Measurements from ENCODE around the gene TXNDC8. TPM values are rescaled to one million over a fixed set of nuclear protein-coding genes. Genes with fewer than 3 reads are reported as not detected.
"Not testable (repeated sequence)": the region's sequence is repeated elsewhere in the genome, so short reads cannot be mapped to it uniquely, and the experiment has no call there.

Gene TXNDC8
- total RNA-seq, 2 donors from 2014 or later, result not detected

DNA sequence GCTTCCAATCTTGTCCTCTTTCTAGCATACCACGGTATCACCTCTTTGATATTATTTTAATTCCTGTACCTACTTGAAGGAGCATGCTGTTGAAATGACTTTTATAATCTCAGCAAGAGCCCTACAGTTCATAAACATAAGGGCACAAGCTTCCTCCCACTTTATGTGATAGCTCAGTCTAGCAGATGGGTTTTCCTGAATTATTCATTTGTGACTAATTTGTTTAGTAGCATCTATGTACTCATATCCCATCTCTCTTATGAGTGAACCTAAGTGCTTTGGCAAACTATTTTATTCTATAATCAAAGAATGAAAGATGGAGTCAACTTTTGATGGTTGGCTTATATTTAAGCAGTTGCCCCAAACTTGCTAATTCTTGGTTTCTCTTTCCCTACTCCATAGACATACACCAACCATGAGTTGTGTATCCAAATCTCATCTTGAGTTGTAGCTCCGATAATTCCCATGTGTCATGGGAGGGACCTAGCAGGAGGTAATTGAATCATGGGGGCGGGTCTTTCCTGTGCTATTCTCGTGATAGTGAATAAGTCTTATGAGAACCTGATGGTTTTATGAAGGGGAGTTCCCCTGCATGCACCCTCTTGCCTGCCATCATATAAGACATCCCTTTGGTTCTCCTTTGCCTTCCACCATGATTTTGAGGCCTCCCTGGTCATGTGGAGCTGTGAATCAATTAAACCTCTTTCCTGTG is 17.7 kb downstream of the TXNDC8 start:
- Histone ChIP-seq H3K27me3 (replicated peaks; ENCODE audit: insufficient read depth) (no peaks in the 10 kb centered on the region), H3K9me3 (no peaks in the 10 kb centered on the region), H3K4me1 (replicated peaks) (no peaks in the 10 kb centered on the region), H3K4me3 (no peak overlapping the region), H3K27ac (no peak overlapping the region), H3K36me3 (no peaks in the 10 kb centered on the region)
- 85% methylated on average over 4 of the region's 4 CpGs for WGBS
- intact Hi-C loops (cut with DNase I), result no loop called here
- no peak for DNase-seq (ENCODE audit: low spot score)
- TF ChIP-seq POLR2AphosphoS5 (IDR thresholded peaks at IDR 0.05) (no peak), POLR2A (IDR thresholded peaks at IDR 0.05) (no peak)
- TF ChIP-seq, protein P1, sequence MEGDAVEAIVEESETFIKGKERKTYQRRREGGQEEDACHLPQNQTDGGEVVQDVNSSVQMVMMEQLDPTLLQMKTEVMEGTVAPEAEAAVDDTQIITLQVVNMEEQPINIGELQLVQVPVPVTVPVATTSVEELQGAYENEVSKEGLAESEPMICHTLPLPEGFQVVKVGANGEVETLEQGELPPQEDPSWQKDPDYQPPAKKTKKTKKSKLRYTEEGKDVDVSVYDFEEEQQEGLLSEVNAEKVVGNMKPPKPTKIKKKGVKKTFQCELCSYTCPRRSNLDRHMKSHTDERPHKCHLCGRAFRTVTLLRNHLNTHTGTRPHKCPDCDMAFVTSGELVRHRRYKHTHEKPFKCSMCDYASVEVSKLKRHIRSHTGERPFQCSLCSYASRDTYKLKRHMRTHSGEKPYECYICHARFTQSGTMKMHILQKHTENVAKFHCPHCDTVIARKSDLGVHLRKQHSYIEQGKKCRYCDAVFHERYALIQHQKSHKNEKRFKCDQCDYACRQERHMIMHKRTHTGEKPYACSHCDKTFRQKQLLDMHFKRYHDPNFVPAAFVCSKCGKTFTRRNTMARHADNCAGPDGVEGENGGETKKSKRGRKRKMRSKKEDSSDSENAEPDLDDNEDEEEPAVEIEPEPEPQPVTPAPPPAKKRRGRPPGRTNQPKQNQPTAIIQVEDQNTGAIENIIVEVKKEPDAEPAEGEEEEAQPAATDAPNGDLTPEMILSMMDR (IDR thresholded peaks at IDR 0.05), result no peak

DNA sequence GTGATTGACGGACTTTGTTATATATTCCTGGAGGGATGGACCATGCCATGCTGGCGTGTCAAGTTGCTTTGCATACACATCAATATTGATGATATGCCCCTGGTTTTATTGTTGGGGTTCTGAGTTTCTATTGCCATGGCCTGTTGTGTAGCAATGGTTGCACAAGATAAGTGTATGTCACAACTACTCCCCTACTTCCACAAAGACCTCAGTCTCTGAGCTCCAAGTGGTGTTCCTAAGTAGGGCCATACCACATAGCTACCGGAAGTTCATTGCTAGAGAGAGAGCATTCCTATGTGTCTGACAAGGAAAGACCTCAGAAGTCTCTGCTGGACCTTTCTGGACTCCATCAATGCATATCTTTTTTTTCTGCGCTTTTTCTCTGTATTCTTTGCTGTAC is 19.8 kb downstream of the TXNDC8 start:
- TF ChIP-seq POLR2A (IDR thresholded peaks at IDR 0.05) (no peak), POLR2AphosphoS5 (IDR thresholded peaks at IDR 0.05) (no peak)
- TF ChIP-seq, protein P1 (IDR thresholded peaks at IDR 0.05), result no peak
- no peak for DNase-seq (ENCODE audit: low spot score)
- 94% methylated on average over 4 of the region's 4 CpGs for WGBS
- Histone ChIP-seq H3K36me3 (no peaks in the 10 kb centered on the region), H3K4me3 (no peak overlapping the region), H3K27ac (no peak overlapping the region), H3K27me3 (replicated peaks; ENCODE audit: insufficient read depth) (no peaks in the 10 kb centered on the region), H3K4me1 (replicated peaks) (no peaks in the 10 kb centered on the region), H3K9me3 (no peaks in the 10 kb centered on the region)
- intact Hi-C loops (cut with DNase I), result no loop called here

DNA sequence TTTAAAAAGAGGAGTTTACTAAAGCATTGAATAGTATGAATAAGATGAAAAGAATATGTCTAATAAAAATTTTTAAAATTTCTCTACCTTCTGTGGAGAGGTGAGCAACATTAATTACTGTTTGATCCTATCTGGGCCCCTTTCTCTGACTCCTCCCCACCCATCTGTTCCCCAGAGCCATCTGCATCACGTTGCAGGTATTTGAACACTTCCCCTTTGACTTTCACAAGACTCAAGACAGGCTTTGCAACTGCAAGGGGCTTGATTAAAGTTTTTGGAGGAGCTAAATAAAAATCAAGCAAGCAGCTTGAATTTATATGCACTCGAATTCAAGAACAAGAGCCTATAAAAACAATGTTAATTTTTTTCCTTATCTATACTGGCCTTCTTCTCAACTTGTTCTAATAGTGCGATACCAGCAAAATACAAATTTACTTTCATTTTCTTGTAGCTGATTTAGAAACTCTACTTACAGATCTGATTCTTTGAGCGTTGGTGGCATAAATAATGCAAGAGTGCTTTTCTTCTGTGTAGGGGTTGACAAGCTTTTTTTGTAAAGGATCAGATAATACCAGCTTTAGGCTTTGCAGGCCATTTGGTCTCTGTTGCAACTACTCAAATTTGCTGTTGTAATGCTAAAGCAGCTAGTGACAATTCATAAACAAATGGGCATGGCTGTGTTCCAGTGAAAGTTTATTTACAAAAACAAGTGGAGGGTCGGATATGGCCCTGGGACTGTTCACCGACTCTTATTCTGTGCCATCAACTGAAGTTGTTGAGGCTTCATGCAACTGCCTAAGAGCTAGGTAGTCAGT is 21.2 kb downstream of the TXNDC8 start:
- intact Hi-C loops (cut with DNase I), result no loop called here
- TF ChIP-seq, protein P1 (IDR thresholded peaks at IDR 0.05), result no peak
- TF ChIP-seq POLR2A (IDR thresholded peaks at IDR 0.05) (no peak), POLR2AphosphoS5 (IDR thresholded peaks at IDR 0.05) (no peak)
- no peak for DNase-seq (ENCODE audit: low spot score)
- 35% methylated on average over 6 of the region's 6 CpGs for WGBS
- Histone ChIP-seq H3K4me3 (no peak overlapping the region), H3K27me3 (replicated peaks; ENCODE audit: insufficient read depth) (no peaks in the 10 kb centered on the region), H3K36me3 (no peaks in the 10 kb centered on the region), H3K27ac (no peak overlapping the region), H3K9me3 (no peaks in the 10 kb centered on the region), H3K4me1 (replicated peaks) (no peaks in the 10 kb centered on the region)

DNA sequence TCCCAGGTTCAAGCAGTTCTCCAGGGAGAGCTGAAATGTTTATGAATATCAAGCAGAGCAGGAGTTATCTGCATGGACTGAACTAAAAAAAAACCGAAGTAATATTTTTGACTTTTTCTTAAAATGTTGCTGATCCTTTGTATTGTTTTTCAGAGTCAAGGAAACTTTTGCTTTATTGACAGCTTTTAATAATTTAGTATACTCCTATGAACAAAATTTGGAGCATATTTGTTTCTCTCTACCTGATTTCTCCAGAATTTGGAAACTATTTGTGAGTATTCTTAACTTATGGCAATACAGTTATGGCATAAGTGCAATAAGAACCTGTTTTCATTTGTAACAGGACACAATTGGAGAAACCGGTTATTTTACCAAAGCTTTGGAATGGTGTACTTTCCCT is 25.7 kb downstream of the TXNDC8 start:
- DNase-seq (ENCODE audit: low spot score); intact Hi-C loops (cut with DNase I); H3K4me3 ChIP-seq; H3K9me3 ChIP-seq; H3K36me3 ChIP-seq; H3K4me1 ChIP-seq (replicated peaks); H3K27me3 ChIP-seq (replicated peaks; ENCODE audit: insufficient read depth); H3K27ac ChIP-seq: not testable (repeated sequence)
- 96% methylated on average over 2 of the region's 2 CpGs for WGBS

DNA sequence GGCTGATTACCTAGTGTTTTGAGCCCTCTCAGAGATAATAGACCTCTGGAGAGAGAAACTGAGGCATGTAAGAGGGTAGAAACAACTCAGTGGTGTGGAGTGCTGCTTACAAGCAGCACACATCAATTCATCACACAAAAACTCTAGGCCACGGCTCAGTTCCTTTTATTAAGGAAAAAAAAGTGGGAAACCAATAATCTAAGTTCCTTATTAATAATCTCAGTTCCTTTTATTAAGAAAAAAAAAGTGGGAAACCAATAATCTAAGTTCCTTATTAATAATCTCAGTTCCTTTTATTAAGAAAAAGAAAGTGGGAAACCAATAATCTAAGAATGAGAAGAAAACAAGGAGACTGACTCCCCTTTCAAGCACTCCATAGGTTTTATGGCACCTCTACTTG is 28.0 kb downstream of the TXNDC8 start:
- intact Hi-C loops (cut with DNase I), result no loop called here

More for the DNA sequence above, 28.0 kb downstream of the TXNDC8 start:
- Histone ChIP-seq H3K36me3 (no peaks in the 10 kb centered on the region), H3K4me3 (no peak overlapping the region), H3K27me3 (replicated peaks; ENCODE audit: insufficient read depth) (no peaks in the 10 kb centered on the region), H3K9me3 (no peaks in the 10 kb centered on the region), H3K27ac (no peak overlapping the region), H3K4me1 (replicated peaks) (no peaks in the 10 kb centered on the region)
- no peak for TF ChIP-seq POLR2A (IDR thresholded peaks at IDR 0.05)
- TF ChIP-seq POLR2AphosphoS5 (IDR thresholded peaks at IDR 0.05), result no peak
- TF ChIP-seq, protein P1 (IDR thresholded peaks at IDR 0.05), result no peak
- DNase-seq (ENCODE audit: low spot score), result no peak
- WGBS, result 91% methylated on average over 1 of the region's 1 CpG
